ENCODE data around the gene CCDC28B. TPM values are rescaled to one million over a fixed set of nuclear protein-coding genes. Genes with fewer than 3 reads are reported as not detected.

The CCDC28B gene
- polyA plus RNA-seq, 2 of the 4 experiments (the other 2 are of a cell fraction) = 1.2 to 4.4 TPM

DNA sequence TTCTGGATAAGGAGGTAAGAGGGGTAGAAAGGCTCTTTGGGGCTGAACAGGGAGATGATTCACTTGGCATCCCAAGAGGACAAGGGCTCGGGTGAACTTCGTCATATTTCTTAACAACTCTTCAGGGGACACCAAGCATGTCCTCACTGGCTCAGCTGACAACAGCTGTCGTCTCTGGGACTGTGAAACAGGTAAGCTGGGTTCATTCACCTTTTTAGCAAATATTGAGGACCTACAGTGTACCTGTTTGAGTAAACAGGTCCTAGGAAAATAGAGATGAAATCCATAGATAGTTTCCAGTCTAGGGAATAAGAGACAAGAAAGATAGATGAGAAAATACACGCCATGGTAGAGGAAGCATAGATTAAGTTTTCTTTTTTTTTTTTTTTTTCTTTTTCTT is 23.9 kb downstream of the CCDC28B start:
- Histone ChIP-seq H3K27ac (no peak overlapping the region), H3K4me2 (no peak overlapping the region), H3K4me1 (peaks cover 18% of the 10 kb centered on the region), H3K4me3 (no peak overlapping the region), H3K9me3 (no peaks in the 10 kb centered on the region)
- CTCF ChIA-PET = interaction anchor here (0.7 to 5.3 kb wide), 4 partner anchors 8 to 92 kb away, joined by 3 to 30 read pairs (median 5); partner anchors contain the start of gene FAM167B
- TF ChIP-seq HEYL (CRISPR knock-in tag; IDR thresholded peaks at IDR 0.05) (no peak), CBX8 (IDR thresholded peaks at IDR 0.05) (no peak), FOXS1 (CRISPR knock-in tag; IDR thresholded peaks at IDR 0.05) (no peak), MYC (IDR thresholded peaks at IDR 0.05; ENCODE audit: borderline replicate concordance, low read length) (no peak), RNF2 (IDR thresholded peaks at IDR 0.05; ENCODE audit: borderline replicate concordance, low read depth) (no peak), ESRRA (IDR thresholded peaks at IDR 0.05; ENCODE audit: borderline replicate concordance, low read length) (no peak), HOXA7 (CRISPR knock-in tag; IDR thresholded peaks at IDR 0.05) (no peak), RCOR1 (IDR thresholded peaks at IDR 0.05; ENCODE audit: low read depth, low read length) (no peak), HOXB13 (CRISPR knock-in tag; IDR thresholded peaks at IDR 0.05; ENCODE audit: low read depth) (no peak)
- TF ChIP-seq, protein P1, sequence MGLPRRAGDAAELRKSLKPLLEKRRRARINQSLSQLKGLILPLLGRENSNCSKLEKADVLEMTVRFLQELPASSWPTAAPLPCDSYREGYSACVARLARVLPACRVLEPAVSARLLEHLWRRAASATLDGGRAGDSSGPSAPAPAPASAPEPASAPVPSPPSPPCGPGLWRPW (IDR thresholded peaks at IDR 0.05) = no peak
- TF ChIP-seq, protein P2, sequence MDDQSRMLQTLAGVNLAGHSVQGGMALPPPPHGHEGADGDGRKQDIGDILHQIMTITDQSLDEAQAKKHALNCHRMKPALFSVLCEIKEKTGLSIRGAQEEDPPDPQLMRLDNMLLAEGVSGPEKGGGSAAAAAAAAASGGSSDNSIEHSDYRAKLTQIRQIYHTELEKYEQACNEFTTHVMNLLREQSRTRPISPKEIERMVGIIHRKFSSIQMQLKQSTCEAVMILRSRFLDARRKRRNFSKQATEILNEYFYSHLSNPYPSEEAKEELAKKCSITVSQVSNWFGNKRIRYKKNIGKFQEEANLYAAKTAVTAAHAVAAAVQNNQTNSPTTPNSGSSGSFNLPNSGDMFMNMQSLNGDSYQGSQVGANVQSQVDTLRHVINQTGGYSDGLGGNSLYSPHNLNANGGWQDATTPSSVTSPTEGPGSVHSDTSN (IDR thresholded peaks at IDR 0.05) = no peak
- TF ChIP-seq, protein P3, sequence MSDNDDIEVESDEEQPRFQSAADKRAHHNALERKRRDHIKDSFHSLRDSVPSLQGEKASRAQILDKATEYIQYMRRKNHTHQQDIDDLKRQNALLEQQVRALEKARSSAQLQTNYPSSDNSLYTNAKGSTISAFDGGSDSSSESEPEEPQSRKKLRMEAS (IDR thresholded peaks at IDR 0.05) = no peak
- TF ChIP-seq, protein P4, sequence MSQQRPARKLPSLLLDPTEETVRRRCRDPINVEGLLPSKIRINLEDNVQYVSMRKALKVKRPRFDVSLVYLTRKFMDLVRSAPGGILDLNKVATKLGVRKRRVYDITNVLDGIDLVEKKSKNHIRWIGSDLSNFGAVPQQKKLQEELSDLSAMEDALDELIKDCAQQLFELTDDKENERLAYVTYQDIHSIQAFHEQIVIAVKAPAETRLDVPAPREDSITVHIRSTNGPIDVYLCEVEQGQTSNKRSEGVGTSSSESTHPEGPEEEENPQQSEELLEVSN (IDR thresholded peaks at IDR 0.05; ENCODE audit: borderline replicate concordance, low read depth) = no peak
- TF ChIP-seq, protein P5, sequence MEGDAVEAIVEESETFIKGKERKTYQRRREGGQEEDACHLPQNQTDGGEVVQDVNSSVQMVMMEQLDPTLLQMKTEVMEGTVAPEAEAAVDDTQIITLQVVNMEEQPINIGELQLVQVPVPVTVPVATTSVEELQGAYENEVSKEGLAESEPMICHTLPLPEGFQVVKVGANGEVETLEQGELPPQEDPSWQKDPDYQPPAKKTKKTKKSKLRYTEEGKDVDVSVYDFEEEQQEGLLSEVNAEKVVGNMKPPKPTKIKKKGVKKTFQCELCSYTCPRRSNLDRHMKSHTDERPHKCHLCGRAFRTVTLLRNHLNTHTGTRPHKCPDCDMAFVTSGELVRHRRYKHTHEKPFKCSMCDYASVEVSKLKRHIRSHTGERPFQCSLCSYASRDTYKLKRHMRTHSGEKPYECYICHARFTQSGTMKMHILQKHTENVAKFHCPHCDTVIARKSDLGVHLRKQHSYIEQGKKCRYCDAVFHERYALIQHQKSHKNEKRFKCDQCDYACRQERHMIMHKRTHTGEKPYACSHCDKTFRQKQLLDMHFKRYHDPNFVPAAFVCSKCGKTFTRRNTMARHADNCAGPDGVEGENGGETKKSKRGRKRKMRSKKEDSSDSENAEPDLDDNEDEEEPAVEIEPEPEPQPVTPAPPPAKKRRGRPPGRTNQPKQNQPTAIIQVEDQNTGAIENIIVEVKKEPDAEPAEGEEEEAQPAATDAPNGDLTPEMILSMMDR (IDR thresholded peaks at IDR 0.05) = no peak
- POLR2A ChIA-PET = no interaction called here
- no peak for DNase-seq (ENCODE audit: low read depth in 1 of 2, low spot score in 1 of 2)
- FAIRE-seq = no peak
- no peak for ATAC-seq
- WGBS (ENCODE audit: missing lambda C conversion rate) = 99% methylated on average over 4 of the region's 4 CpGs

DNA sequence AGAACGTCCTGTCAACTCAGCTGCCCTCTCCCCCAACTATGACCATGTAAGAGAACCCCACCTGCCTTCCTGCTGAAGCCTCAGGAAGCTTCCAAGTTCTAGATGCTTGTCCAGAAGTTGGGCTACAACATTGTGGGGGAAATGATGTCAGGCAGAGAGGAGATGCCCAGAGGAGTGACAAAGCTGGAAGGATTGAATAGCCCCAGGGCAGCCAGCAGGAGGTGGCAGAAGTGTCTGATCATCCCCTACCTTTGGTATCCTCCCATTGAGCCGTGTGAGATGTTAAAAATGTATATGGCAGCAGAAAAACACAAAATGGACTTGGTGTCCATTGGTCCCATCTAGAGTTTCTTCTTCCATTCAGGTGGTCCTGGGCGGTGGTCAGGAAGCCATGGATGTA is 28.4 kb downstream of the CCDC28B start:
- Histone ChIP-seq H3K27ac (no peak overlapping the region), H3K4me3 (no peak overlapping the region), H3K4me2 (no peak overlapping the region), H3K4me1 (peaks cover 4% of the 10 kb centered on the region; the same call in 2 of the 3 replicates), H3K9me3 (no peaks in the 10 kb centered on the region)
- no peak for DNase-seq (ENCODE audit: low read depth in 1 of 2, low spot score in 1 of 2)
- ChIA-PET POLR2A (interaction anchor here (0.9 kb wide), 1 partner anchor 12 kb away, joined by 5 read pairs; no protein-coding TSS in a partner anchor), CTCF (interaction anchor here (1.2 to 5.3 kb wide), 5 partner anchors 12 to 20 kb away, joined by 3 to 30 read pairs (median 5); no protein-coding TSS in a partner anchor)
- no peak for ATAC-seq
- no peak for FAIRE-seq
- WGBS (ENCODE audit: missing lambda C conversion rate) = 79% methylated on average over 3 of the region's 3 CpGs
- TF ChIP-seq EHMT2 (IDR thresholded peaks at IDR 0.05; ENCODE audit: low read depth) (no peak), RFX5 (IDR thresholded peaks at IDR 0.05) (no peak), FOSL2 (IDR thresholded peaks at IDR 0.05) (no peak), FOSL2 (CRISPR knock-in tag; IDR thresholded peaks at IDR 0.05) (no peak), JUN (IDR thresholded peaks at IDR 0.05) (no peak), KDM1A (IDR thresholded peaks at IDR 0.05; ENCODE audit: low read depth) (no peak), HDAC2 (IDR thresholded peaks at IDR 0.05) (no peak), POLR2A (IDR thresholded peaks at IDR 0.05; ENCODE audit: low read length) (no peak), EP300 (IDR thresholded peaks at IDR 0.05) (no peak), CEBPB (IDR thresholded peaks at IDR 0.05) (no peak), MAZ (IDR thresholded peaks at IDR 0.05; ENCODE audit: borderline replicate concordance, low read depth, low read length) (no peak), FOSB (CRISPR knock-in tag; IDR thresholded peaks at IDR 0.05) (no peak)
- TF ChIP-seq, protein P6, sequence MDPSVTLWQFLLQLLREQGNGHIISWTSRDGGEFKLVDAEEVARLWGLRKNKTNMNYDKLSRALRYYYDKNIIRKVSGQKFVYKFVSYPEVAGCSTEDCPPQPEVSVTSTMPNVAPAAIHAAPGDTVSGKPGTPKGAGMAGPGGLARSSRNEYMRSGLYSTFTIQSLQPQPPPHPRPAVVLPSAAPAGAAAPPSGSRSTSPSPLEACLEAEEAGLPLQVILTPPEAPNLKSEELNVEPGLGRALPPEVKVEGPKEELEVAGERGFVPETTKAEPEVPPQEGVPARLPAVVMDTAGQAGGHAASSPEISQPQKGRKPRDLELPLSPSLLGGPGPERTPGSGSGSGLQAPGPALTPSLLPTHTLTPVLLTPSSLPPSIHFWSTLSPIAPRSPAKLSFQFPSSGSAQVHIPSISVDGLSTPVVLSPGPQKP (IDR thresholded peaks at IDR 0.05; ENCODE audit: low read depth, low read length) = no peak
- TF ChIP-seq, protein P3 (IDR thresholded peaks at IDR 0.05) = no peak
- TF ChIP-seq, protein P7, sequence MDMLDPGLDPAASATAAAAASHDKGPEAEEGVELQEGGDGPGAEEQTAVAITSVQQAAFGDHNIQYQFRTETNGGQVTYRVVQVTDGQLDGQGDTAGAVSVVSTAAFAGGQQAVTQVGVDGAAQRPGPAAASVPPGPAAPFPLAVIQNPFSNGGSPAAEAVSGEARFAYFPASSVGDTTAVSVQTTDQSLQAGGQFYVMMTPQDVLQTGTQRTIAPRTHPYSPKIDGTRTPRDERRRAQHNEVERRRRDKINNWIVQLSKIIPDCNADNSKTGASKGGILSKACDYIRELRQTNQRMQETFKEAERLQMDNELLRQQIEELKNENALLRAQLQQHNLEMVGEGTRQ (IDR thresholded peaks at IDR 0.05) = no peak
- TF ChIP-seq, protein P5 (IDR thresholded peaks at IDR 0.05) = no peak

All from A549 (cell line).